HG03439 (cell line): ENCODE data around the gene GALNT9.
"Not testable (repeated sequence)": the region's sequence is repeated elsewhere in the genome, so short reads cannot be mapped to it uniquely, and the experiment has no call there.

Experiments
- ATAC-seq: cut with Tn5 transposase; IDR thresholded peaks from one replicate; pipeline ENCODE4 v1.9.1; 2021; ENCODE audit warnings: mild to moderate bottlenecking, moderate library complexity; ENCODE audit not compliant: unreplicated experiment

GALNT9 gene

DNA sequence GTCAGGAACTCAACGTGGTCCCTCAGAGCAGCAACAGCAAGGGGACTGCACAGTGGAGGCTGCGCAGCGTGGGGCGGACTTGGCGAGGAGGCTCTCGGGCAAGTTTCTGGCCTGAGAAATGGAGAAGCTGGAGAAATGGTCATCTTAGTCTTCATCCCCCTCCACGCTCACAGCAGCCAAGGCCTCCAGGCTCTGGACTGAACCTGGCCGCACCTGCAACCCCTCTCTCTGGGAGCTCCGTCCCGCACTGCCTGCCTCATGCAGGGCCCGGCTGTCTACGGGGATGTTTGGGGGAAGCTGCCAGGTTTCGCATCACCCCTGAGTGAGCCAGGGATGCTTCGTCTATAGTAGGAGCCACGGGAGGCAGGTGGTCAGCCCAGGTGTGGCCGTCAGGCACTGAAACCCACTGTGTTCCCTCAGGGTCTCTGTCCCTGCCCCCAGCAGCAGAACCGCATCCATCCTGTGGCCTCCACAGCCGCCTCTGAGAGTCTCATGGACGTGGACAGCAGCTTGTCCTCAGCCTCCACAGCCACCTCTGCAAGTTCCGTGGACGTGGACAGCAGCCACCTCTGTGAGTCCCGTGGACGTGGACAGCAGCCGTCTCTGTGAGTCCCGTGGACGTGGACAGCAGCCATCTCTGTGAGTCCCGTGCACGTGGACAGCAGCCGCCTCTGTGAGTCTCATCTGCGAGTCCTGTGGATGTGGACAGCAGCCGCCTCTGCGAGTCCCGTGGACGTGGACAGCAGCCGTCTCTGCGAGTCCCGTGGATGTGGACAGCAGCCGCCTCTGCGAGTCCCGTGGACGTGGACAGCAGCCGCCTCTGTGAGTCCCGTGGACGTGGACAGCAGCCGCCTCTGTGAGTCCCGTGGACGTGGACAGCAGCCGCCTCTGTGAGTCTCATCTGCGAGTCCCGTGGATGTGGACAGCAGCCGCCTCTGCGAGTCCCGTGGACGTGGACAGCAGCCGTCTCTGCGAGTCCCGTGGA is 29.1 kb upstream of the GALNT9 start:
- ATAC-seq, result not testable (repeated sequence)

GRCh38 chr12:132357623-132358186 is 28.3 kb upstream of the GALNT9 start:
- no peak for ATAC-seq

DNA sequence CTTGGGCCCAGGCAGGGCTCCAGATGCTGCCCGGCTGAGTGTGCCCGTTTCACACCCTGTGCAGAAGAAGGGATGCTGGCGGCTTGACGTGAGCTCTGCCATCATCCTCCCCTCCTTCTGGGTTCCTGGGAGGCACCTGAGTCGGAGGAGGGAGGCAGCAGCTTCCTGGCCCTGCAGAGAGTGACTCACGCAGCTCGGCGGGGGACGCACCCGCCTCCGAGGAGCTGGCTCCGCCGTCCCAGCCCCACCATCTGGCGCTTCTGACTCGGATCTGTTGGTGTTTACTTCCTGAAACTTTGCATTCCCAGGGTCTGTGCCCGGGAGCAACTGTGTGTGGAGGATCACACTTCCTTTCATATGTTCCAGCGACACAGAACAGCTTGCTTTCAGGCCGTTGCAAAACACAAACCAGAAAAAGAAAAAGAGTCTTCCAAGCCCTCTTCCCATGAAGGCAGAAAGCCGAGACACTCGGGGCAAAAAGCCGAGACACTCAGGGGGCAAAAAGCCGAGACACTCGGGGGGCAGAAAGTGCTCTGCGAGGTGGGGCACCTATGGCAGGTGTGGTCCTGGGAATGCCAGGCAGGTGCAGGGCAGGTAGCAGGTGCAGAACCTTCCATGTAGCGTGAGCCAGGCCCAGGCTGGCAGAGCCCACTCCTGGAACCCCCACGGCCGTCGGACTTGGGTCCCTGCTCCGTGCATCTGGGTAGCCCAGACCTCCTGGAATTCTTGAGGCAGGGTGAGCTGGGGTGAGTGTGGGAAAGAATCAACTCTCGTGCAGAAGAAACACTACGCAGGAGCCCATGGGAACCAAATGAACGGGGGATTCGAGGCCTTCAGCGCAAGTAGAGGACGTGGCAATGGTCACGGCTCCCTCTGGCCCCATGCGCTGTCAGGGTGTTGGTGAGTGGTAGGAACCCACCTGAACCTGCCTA is 27.6 kb upstream of the GALNT9 start:
- no peak for ATAC-seq

- no peak for ATAC-seq
Measured at GRCh38 chr12:132355742-132356681, 26.6 kb upstream of the GALNT9 start.

- no peak for ATAC-seq
Measured at GRCh38 chr12:132354982-132355680, 25.7 kb upstream of the GALNT9 start.

- no peak for ATAC-seq
Measured at GRCh38 chr12:132354211-132354981, 25.0 kb upstream of the GALNT9 start.

GRCh38 chr12:132353811-132354210 is 24.4 kb upstream of the GALNT9 start:
- no peak for ATAC-seq

DNA sequence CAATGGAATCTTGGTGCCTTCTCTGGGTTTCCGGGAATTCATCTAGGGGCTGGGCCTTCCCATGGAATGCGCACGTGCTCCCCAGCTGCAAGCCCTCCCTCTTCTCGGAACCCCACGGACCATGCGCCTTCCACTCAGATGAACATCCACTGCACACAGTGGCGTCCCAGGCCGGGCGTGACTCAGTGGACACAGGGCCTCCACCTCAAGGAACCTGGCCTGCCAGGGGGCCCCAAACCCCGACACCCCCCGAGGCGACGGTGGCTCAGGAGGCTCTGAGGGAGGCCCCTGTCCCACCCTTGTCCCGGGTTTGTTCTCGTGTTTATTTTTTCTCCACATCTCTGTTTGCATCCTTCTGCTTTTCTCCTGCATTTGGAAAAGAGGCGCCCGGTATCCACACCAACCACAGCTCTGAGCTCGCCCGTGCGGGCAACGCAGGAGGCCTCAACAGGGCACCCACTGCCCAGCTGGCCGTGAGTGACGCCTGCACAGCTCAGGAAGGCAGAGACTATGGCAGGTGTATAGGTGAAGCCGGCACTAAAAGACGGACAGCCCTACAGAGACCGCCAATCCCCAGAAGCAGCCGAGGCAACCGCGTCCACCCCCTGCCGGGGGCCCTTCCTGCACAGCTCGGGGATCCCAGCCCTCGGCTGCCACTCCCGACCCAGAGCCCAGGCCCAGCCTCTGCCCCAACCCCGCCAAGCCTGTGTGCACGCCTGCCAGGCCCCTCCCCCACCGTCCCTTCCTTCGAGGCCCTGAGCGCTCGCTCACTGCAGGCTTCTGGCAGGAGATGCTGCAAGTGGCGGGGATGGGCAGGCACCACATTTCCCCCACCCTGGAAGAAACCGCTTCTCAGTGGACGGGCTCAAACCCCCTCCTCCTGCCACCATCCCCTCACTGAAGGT is 23.8 kb upstream of the GALNT9 start:
- no peak for ATAC-seq

- ATAC-seq, result no peak
Measured at GRCh38 chr12:132351751-132352495, 22.5 kb upstream of the GALNT9 start.

GRCh38 chr12:132349501-132350131 is 20.2 kb upstream of the GALNT9 start:
- ATAC-seq, result no peak

- no peak for ATAC-seq
Measured at GRCh38 chr12:132348176-132348575, 18.8 kb upstream of the GALNT9 start.

- no peak for ATAC-seq
Measured at GRCh38 chr12:132347176-132347855, 17.9 kb upstream of the GALNT9 start.

DNA sequence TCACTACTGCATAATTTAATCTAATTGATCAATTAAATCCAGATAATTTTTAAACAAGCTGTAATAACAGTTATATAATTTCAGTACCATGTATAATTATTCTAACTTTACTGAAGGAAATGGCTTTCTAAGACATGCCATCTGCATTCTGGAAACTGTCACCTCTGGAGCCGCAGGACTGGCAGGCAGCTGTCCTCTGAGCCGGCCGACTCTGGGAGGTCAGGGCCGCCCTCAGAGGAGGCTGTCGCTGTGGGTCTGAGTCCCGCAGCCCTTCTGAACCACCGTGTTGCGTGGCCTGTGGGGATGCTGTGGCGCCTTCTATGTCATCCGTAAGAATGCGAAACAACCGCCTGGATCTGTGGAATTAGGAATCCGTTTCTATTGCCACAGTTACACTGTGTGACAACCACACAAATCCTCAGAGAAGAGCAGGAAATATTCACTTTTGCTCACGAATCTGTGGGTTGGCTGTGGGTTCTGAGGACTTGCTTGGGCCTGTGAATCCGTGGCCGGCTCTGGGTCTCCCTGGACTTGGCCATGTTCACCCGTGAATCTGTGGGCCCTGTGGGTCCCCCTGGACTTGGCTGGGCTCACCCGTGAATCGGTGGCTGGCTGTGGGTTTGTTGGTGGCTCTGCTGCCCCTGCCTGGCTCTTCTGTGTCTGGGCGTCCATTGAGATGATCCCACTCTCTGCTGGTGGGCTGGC is 17.2 kb upstream of the GALNT9 start:
- ATAC-seq, result no peak

DNA sequence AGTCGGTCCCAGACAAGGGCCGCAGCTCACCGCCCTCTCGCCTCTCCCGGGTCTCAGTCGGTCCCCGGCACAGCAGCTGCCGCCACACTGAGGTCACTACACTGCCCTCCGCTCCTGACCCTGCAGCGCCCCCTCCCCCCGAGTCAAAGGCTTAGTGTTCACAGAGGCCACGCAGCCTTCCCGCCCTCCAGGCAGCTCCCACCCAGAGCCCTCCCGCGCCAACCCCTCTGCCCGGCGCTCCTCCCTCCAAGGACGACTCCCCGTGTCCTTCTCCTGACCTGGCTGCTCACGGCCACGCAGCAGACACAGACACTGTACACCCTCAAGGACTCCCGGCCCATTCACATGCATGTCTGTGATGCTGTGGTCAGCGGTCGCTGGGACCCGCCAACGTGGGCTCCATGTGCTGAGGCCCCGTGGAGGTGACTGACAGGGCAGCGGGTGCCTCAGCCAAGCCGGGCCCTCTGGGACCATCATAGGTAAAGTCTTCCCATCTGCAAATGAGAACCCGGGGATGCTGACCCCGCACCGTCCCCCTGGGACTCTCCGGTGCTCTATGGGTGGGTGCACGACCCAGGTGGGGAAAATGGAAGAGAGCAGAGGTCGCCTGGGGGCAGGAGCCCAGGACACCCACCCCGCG is 16.3 kb upstream of the GALNT9 start:
- no peak for ATAC-seq

DNA sequence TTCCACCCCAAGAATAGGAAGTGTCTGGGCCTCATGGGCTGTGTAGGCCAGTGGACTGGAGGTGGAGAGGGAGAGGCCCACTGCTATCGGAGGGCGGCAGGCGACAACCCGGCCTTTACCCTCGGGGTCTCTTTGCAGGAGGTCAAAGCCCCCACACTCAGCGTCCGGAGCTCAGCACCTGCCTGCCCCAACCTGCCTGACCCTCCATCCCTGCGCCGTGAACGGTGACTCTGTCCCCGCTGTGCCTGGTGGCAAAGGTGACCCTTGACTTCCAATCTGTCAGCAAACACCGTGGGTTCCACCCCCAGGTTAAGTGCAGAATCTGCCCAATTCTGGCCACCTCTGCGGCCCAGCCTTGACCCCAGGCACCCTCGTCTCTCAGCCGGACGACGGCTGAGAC is 15.7 kb upstream of the GALNT9 start:
- no peak for ATAC-seq
